Skeletal muscle tissue (tissue), 4 donors: Measurements from ENCODE around the gene MAGI2. TPM values are rescaled to one million over a fixed set of nuclear protein-coding genes. Genes with fewer than 3 reads are reported as not detected.

Experiments
- H3K27ac ChIP-seq: one replicate; pipeline ENCODE4 v1.7.0; 2013; ENCODE audit warnings: mild to moderate bottlenecking, low read depth, low read length, inconsistent platforms
- H3K27me3 ChIP-seq, 3 donors: one replicate each; pipeline ENCODE4 v1.7.0; 2013; ENCODE audit warnings: low read length in 3 of 3; ENCODE audit not compliant: control insufficient read depth in 3 of 3, insufficient read depth in 3 of 3
- H3K36me3 ChIP-seq, 3 donors: one replicate each; pipeline ENCODE4 v1.7.0; 2013; ENCODE audit warnings: low read length in 3 of 3; ENCODE audit not compliant: control insufficient read depth in 3 of 3, insufficient read depth in 3 of 3
- H3K4me1 ChIP-seq, 3 donors: one replicate each; pipeline ENCODE4 v1.7.0; 2013; ENCODE audit warnings: low read length in 3 of 3, mild to moderate bottlenecking in 3 of 3; ENCODE audit not compliant: control insufficient read depth in 3 of 3, insufficient read depth in 3 of 3
- H3K4me3 ChIP-seq, 3 donors: one replicate each; pipeline ENCODE4 v1.7.0; 2013; ENCODE audit warnings: low read length in 3 of 3
- H3K9ac ChIP-seq, 3 donors: one replicate each; pipeline ENCODE4 v1.7.0; 2013; ENCODE audit warnings: low read length in 3 of 3, mild to moderate bottlenecking in 3 of 3, moderate library complexity in 2 of 3, low read depth in 1 of 3
- H3K9me3 ChIP-seq, 3 donors: one replicate each; pipeline ENCODE4 v1.7.0; 2013; ENCODE audit warnings: low read length in 3 of 3; ENCODE audit not compliant: control insufficient read depth in 3 of 3
- total RNA-seq: library from RNA; depleted of rRNA; stranded (reverse); fragments of >200 nt; gene quantifications from one replicate; pipeline ENCODE4 v1.2.3, GENCODE V29; 2014
- donor health status: Osteomylitis.

MAGI2 gene
- total RNA-seq, 1 donor from 2014 or later, result 4.2 TPM

DNA sequence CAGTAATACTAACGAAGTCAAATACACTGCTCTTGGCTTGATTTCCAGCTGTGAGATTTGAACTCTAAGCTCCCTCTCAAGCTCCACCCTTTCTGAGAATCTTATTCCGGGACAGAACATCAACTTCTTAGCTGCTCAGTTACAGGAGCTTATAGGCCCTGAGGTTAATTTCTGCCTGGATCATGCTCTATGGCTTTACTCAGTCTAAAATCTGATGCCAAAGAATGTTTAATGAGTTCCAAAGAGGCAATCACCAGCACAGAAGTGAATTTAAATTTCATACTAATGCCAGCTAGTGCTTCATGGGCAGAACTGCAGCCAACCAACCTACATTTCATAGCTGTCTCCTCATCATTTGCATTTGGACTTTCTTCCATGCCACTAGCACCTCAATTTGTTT lies 707.2 kb downstream of the MAGI2 start:
- Histone ChIP-seq H3K4me1 (peaks cover 0 to 4% (median under 1%) of the 10 kb centered on the region in 3 donors), H3K9ac (no peak overlapping the region), H3K27ac (no peak overlapping the region), H3K4me3 (no peak overlapping the region), H3K9me3 (no peaks in the 10 kb centered on the region), H3K36me3 (no peaks in the 10 kb centered on the region), H3K27me3 (no peaks in the 10 kb centered on the region)

DNA sequence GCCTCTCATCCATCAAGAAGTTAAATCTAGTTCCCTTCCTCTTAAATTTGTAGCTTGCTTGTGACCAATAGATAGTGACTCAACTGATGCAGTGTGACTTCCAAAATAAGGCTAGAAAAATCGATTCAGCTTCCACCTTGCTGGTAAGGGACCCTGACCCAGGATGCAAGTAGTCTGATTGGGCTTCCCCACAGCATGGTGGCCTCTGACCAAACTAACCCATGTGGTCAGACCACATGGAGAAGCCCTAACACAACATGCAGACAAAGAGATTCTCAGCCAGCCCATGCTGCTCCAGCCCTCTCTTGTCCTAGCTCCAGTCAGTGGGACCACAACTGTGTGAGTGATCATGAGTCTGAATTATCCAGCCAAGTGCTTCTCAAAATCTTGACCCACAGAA lies 710.8 kb downstream of the MAGI2 start:
- Histone ChIP-seq H3K27ac (no peak overlapping the region), H3K36me3 (no peaks in the 10 kb centered on the region), H3K4me3 (no peak overlapping the region), H3K4me1 (peaks cover 0 to 4% (median 0%) of the 10 kb centered on the region in 3 donors), H3K27me3 (no peaks in the 10 kb centered on the region), H3K9me3 (no peaks in the 10 kb centered on the region), H3K9ac (no peak overlapping the region)

DNA sequence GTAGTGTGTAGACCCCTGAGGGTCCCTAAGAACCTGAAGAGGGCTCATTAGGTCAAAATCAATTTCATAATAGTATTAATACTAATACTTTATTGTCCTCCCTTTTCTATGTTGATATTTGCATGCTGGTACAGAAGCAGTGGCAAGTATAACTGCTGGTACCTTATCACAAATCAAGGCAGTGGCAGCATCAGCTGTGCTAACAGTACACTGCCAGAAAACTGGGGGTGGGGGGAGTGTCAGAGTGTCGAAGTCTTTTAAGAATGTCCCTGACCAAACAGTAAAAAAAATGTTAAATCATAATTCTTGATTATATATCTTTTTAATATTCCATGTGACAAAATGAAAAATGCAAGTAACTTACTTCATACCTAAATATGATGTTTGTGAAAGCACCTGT lies 716.9 kb downstream of the MAGI2 start:
- H3K27ac ChIP-seq, result no peak overlapping the region

DNA sequence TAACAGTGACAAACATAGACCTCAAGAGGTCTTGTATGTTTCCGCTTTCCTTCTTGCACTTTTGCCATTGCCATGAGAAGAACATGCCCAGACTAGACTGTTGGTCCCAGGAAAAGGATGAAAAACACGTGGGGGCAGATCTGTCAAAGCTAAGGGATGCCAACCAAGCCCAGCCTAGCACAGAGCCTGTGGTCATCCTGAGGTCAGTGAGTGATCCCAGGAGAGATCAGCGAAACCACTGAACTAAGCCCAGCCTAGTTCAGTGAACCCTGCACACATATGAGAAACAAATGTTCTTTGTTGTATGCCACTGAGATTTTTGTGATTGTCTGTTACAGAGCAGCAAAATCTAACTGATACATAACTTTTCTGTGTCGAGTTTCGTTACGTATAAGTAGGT lies 718.8 kb downstream of the MAGI2 start:
- Histone ChIP-seq H3K9me3 (no peaks in the 10 kb centered on the region), H3K27ac (no peak overlapping the region), H3K4me1 (no peaks in the 10 kb centered on the region), H3K4me3 (no peak overlapping the region), H3K36me3 (no peaks in the 10 kb centered on the region), H3K27me3 (no peaks in the 10 kb centered on the region), H3K9ac (no peak overlapping the region)

More for the DNA sequence above, 716.9 kb downstream of the MAGI2 start:
- no peak overlapping the region for H3K4me3 ChIP-seq
- H3K9ac ChIP-seq, result no peak overlapping the region
- no peaks in the 10 kb centered on the region for H3K4me1 ChIP-seq
- no peaks in the 10 kb centered on the region for H3K27me3 ChIP-seq
- H3K9me3 ChIP-seq, result no peaks in the 10 kb centered on the region
- H3K36me3 ChIP-seq, result no peaks in the 10 kb centered on the region

DNA sequence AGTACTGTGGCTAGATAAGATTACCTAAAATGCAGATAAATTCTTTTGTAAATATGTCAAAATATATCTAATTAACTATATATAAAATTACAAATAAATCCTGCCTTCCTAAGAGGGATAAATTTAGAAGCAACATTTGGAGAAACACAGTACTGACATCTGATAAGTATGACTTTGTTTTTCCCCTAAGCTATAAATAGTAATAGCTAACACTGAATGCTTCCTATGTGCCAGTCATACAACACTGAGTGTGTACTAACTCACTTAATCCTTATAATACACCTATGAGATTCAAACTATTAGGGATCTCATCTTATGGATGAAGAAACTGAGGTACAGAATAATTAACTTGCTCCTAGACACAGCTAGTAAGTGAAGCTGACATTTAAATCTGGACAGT lies 733.4 kb downstream of the MAGI2 start:
- Histone ChIP-seq H3K27ac (peak overlapping the region; percentile 49), H3K9ac (peak overlapping the region in 1 of 3 donors; percentile 25), H3K4me3 (no peak overlapping the region), H3K4me1 (peaks cover 2 to 20% (median 13%) of the 10 kb centered on the region in 3 donors), H3K36me3 (no peaks in the 10 kb centered on the region), H3K9me3 (no peaks in the 10 kb centered on the region), H3K27me3 (no peaks in the 10 kb centered on the region)

DNA sequence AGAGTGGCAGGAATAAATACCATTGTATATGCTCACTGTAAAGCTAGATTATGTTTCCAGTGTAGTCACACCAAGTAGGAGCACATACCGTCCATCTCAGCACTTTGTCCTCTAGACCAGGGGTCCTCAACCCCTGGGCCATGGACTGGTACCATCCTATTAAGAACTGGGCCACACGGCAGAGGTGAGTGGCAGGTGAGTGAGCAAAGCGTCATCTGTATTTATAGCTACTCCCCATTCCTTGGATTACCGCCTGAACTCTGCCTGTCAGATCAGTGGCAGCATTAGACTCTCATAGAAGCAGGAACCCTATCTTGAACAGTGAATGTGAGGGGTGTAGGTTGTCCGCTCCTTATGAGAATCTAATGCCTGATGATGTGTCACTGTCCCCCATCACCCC lies 735.3 kb downstream of the MAGI2 start:
- Histone ChIP-seq H3K27me3 (no peaks in the 10 kb centered on the region), H3K4me3 (no peak overlapping the region), H3K9me3 (no peaks in the 10 kb centered on the region), H3K4me1 (peaks cover 2 to 20% (median 13%) of the 10 kb centered on the region in 3 donors), H3K27ac (no peak overlapping the region), H3K36me3 (no peaks in the 10 kb centered on the region), H3K9ac (peak overlapping the region in 1 of 3 donors; percentile 2)

DNA sequence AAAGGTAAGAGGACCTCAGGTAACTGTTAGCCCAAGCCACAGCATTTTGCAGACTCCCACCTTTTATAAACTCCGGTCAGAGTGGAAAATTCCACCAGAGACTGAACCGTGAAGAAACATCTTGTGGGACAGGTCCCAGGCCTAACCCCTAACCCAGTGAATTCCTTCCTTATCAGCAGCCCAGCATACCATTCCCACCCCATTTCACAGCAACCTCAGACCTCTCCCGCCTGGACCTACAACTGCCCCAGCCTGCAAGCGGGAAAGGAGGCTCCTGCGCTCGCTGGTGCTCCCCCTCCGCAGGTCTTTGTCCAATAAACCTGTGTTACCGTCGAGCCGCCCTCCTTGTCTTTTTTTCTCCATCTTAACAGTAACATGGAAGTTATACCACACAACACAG lies 736.6 kb downstream of the MAGI2 start:
- no peak overlapping the region for H3K27ac ChIP-seq
- no peak overlapping the region for H3K4me3 ChIP-seq
- no peaks in the 10 kb centered on the region for H3K9me3 ChIP-seq
- H3K9ac ChIP-seq, result no peak overlapping the region
- peaks cover 2 to 20% (median 13%) of the 10 kb centered on the region in 3 donors for H3K4me1 ChIP-seq
- no peaks in the 10 kb centered on the region for H3K36me3 ChIP-seq
- no peaks in the 10 kb centered on the region for H3K27me3 ChIP-seq

DNA sequence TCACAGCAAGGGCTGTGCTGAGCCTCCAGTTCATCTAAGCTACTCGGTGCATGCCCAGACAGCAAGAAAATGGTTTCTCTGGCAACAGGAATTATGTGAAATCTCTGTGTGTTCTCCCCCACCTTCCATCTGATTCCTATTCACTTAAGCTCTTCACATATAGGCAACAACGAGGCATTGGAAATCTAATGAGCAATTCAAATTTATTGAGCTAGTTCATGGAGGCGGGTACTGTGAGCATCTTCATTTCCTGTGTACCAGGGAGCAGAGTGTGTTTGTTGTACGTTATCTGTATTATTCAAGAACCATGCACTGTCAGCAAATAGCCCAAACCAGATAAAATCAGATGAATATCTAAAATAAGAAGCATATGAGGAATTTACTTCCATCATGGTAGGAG lies 739.1 kb downstream of the MAGI2 start:
- Histone ChIP-seq H3K9ac (no peak overlapping the region), H3K27me3 (no peaks in the 10 kb centered on the region), H3K36me3 (no peaks in the 10 kb centered on the region), H3K4me3 (no peak overlapping the region), H3K27ac (no peak overlapping the region), H3K4me1 (peaks cover 0 to 13% (median 11%) of the 10 kb centered on the region in 3 donors), H3K9me3 (no peaks in the 10 kb centered on the region)

DNA sequence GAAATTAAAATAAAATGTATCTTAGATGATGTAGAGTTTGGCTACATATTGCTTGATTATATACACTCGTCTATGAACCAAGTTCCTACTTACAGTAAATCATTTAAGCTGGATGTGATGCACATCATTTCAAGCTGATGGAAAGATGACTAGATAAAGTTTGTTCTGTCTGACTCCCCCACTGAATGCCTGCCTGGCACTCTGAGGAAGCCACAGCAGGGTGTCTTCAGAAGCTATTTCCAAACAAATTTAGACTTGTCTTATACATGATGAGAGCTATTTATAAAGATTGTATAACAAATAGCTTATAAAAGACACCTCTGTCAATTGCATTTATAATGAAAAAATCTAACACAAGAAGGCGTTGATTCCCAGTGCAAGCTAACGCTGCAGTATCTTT lies 741.4 kb downstream of the MAGI2 start:
- Histone ChIP-seq H3K4me1 (no peaks in the 10 kb centered on the region), H3K27ac (no peak overlapping the region), H3K9ac (no peak overlapping the region), H3K36me3 (no peaks in the 10 kb centered on the region), H3K27me3 (no peaks in the 10 kb centered on the region), H3K9me3 (no peaks in the 10 kb centered on the region), H3K4me3 (no peak overlapping the region)

DNA sequence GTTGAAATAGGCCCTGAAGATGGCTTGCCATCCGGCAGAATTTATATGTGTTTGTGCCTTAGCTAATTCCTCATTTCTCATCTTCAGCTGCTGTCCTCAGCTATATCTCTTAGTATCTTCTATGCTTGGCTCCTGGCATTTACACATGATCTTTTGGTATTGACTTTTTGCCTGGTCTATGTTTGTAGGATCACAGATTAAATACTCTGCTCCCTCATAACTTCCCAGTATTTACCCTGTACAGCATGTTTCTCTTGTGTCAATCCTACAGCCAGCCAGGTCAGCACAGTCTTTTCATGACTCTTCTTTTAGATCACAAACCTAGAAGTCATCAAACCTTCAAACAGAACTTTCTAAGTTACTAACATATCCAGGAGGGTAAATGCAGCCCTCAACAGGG lies 743.8 kb downstream of the MAGI2 start:
- no peak overlapping the region for H3K9ac ChIP-seq
- no peaks in the 10 kb centered on the region for H3K36me3 ChIP-seq
- no peaks in the 10 kb centered on the region for H3K9me3 ChIP-seq
- H3K4me3 ChIP-seq, result no peak overlapping the region
- H3K27ac ChIP-seq, result no peak overlapping the region
- no peaks in the 10 kb centered on the region for H3K4me1 ChIP-seq
- no peaks in the 10 kb centered on the region for H3K27me3 ChIP-seq

DNA sequence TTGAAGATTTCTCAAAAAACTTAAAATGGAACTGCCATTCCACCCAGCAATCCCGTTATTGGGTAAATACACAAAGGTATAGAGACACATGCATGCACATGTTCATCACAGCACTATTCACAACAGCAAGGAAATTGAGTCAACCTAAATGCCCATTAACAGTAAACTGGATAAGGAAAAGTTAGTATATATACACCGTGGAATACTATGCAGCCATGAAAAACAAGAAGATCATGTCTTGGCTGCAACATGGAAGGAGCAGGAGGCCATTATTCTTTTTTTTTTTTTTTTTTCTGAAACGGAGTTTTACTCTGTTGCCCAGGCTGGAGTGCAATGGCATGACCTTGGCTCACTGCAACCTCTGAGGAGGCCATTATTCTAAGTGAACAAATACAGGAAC lies 749.0 kb downstream of the MAGI2 start:
- no peaks in the 10 kb centered on the region for H3K27me3 ChIP-seq
- peaks cover 0 to 3% (median 0%) of the 10 kb centered on the region in 3 donors for H3K4me1 ChIP-seq
- H3K36me3 ChIP-seq, result no peaks in the 10 kb centered on the region
- no peaks in the 10 kb centered on the region for H3K9me3 ChIP-seq
- H3K4me3 ChIP-seq, result no peak overlapping the region
- no peak overlapping the region for H3K9ac ChIP-seq
- H3K27ac ChIP-seq, result no peak overlapping the region
